GM13977 (cell line): Measurements from ENCODE around the gene RHNO1.

Experiments used
- DNase-seq: peaks from one replicate; pipeline ENCODE4 v3.0.0; 2012; ENCODE audit warnings: low spot score
- CTCF ChIP-seq: IDR thresholded peaks from 2 replicates; pipeline ENCODE4 v1.5.1; 2012; ENCODE audit warnings: mild to moderate bottlenecking, control low read depth; ENCODE audit not compliant: insufficient read depth; ENCODE audit errors: extremely low read depth, missing control alignments
- in situ Hi-C: fragments of 300-500 bp; cut with MboI; formaldehyde crosslinking; loops from one replicate; pipeline ENCODE4 v1.12.0; 2022; ENCODE audit warnings: low sequenced_read_pairs, low pct_unique_long_range_greater_than_20kb, mixed read lengths, inconsistent platforms; ENCODE audit not compliant: unreplicated experiment

Gene RHNO1

GRCh38 chr12:2937500-2937899, 60.5 kb downstream of the RHNO1 start:
- no peak for TF ChIP-seq CTCF
- DNase-seq: no peak
- in situ Hi-C loops: no loop called here
